ENCODE results near the gene IHH. TPM values are rescaled to one million over a fixed set of nuclear protein-coding genes. Genes with fewer than 3 reads are reported as not detected.

Gene IHH
- total RNA-seq, 1 experiment from 2014 or later: not detected

DNA sequence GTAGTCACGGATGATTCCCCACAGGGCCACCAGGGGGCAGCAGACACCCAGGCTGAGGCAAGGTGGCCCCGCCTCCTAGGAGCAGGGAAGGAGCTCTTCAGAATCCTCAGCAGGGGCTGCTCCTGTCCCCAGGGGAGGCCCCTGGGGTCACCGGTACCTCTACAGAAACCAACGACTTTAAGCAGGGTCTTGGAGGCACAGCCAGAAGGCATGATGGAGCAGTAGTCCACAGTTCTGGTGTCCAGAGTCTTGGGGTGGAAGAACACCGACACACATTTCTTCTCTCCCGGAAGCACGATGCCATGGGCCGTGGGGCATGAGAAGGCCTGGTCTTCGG is 30.9 kb downstream of the IHH start:
- H3K23me2 ChIP-seq (ENCODE audit: insufficient read length, low read depth, low read length, poor library complexity, severe bottlenecking): no peaks in the 10 kb centered on the region
- H3K9me3 ChIP-seq (ENCODE audit: control insufficient read depth, low read depth, low read length): no peaks in the 10 kb centered on the region
- no peak overlapping the region for H3K23ac ChIP-seq (ENCODE audit: insufficient read length, low read depth, low read length)
- Mint-ChIP-seq H3K9me3 (no peaks in the 10 kb centered on the region), H3K4me1 (peaks cover 4% of the 10 kb centered on the region in 2 experiments), H3K36me3 (ENCODE audit: insufficient read depth in 1 of 3, low read depth in 3 of 3) (no peaks in the 10 kb centered on the region), H3K27me3 (ENCODE audit: low read depth) (peaks cover 26% of the 10 kb centered on the region), H3K4me3 (no peak overlapping the region), H3K27ac (peak overlapping the region in 1 of 3 experiments; percentile 44; a peak in 1 of 7 replicates)
- no peak overlapping the region for H2AK5ac ChIP-seq (ENCODE audit: insufficient read length, low read length)
- H2BK15ac ChIP-seq (ENCODE audit: low read depth, low read length): no peak overlapping the region
- no peaks in the 10 kb centered on the region for H3K79me2 ChIP-seq (ENCODE audit: insufficient read depth, low read length)
- H2BK5ac ChIP-seq (ENCODE audit: insufficient read length, low read length): no peak overlapping the region
- no peak overlapping the region for H4K8ac ChIP-seq (replicated peaks; ENCODE audit: insufficient read length, low read depth, low read length)
- H3K4me1 ChIP-seq (ENCODE audit: insufficient read depth, low read length): no peaks in the 10 kb centered on the region
- no peak overlapping the region for H3K14ac ChIP-seq (ENCODE audit: insufficient read depth, low read length)
- H3K79me1 ChIP-seq (ENCODE audit: insufficient read depth, low read depth, low read length, poor library complexity, severe bottlenecking): no peaks in the 10 kb centered on the region
- no peaks in the 10 kb centered on the region for H3K27me3 ChIP-seq (ENCODE audit: insufficient read depth, low read length)
- H3K27ac ChIP-seq (ENCODE audit: insufficient read length, low read depth, low read length): no peak overlapping the region
- no CpG with 5 or more reads among the region's 9 CpGs for WGBS (ENCODE audit: extremely low coverage, insufficient read length, low lambda C conversion rate)
- H3K4me2 ChIP-seq (ENCODE audit: insufficient read depth, insufficient read length, low read length): no peak overlapping the region
- no peak overlapping the region for H2BK20ac ChIP-seq (ENCODE audit: low read depth, low read length, poor library complexity, severe bottlenecking)
- H4K5ac ChIP-seq (ENCODE audit: insufficient read length, low read depth, low read length): no peak overlapping the region
- H2AFZ ChIP-seq (ENCODE audit: low read length): no peak overlapping the region
- no peak overlapping the region for H3K56ac ChIP-seq (ENCODE audit: insufficient read length, low read depth, low read length)
- no peak overlapping the region for H4K91ac ChIP-seq (ENCODE audit: insufficient read length, low read depth, low read length)
- H2BK120ac ChIP-seq (ENCODE audit: low read depth, low read length, poor library complexity, severe bottlenecking): no peak overlapping the region
- no peak overlapping the region for H3K18ac ChIP-seq (ENCODE audit: insufficient read length, low read depth, low read length)
- peak; percentile 87 for DNase-seq
- H3K9ac ChIP-seq (ENCODE audit: extremely low read depth, insufficient read length, low read length): no peak overlapping the region
- TF ChIP-seq, protein P1, sequence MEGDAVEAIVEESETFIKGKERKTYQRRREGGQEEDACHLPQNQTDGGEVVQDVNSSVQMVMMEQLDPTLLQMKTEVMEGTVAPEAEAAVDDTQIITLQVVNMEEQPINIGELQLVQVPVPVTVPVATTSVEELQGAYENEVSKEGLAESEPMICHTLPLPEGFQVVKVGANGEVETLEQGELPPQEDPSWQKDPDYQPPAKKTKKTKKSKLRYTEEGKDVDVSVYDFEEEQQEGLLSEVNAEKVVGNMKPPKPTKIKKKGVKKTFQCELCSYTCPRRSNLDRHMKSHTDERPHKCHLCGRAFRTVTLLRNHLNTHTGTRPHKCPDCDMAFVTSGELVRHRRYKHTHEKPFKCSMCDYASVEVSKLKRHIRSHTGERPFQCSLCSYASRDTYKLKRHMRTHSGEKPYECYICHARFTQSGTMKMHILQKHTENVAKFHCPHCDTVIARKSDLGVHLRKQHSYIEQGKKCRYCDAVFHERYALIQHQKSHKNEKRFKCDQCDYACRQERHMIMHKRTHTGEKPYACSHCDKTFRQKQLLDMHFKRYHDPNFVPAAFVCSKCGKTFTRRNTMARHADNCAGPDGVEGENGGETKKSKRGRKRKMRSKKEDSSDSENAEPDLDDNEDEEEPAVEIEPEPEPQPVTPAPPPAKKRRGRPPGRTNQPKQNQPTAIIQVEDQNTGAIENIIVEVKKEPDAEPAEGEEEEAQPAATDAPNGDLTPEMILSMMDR (conservative IDR thresholded peaks at IDR 0.05): peak; percentile 98
- no peak overlapping the region for H3T11ph ChIP-seq (ENCODE audit: low read length)
- no peak overlapping the region for H2BK12ac ChIP-seq (ENCODE audit: insufficient read length, low read depth, low read length)
- no peak overlapping the region for H3K4ac ChIP-seq (ENCODE audit: low read depth, low read length)
- H4K20me1 ChIP-seq (ENCODE audit: control insufficient read depth, insufficient read depth, insufficient read length): no peaks in the 10 kb centered on the region
